Measurements from ENCODE around the gene PEAR1.

The PEAR1 gene

DNA sequence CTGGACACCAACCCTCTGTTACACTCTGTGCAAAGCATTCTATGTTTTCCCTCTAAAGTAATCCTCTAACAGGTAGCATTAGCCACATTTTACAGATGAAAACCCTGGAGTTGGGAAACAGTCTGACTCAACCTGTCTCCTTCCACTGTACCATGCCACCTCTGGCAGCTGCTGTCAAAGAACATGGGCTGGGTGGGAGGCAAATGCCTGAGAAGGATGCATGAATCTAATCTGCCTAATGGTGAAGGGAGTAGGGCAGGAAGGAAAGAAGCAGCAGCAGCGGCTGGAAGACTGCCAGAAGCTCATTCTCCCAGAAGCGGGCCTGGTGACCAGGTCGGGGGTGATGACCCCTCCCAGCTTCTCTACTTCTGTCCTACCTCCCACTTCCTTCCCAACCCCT, 48.7 kb downstream of the PEAR1 start:
- no peak for DNase-seq

DNA sequence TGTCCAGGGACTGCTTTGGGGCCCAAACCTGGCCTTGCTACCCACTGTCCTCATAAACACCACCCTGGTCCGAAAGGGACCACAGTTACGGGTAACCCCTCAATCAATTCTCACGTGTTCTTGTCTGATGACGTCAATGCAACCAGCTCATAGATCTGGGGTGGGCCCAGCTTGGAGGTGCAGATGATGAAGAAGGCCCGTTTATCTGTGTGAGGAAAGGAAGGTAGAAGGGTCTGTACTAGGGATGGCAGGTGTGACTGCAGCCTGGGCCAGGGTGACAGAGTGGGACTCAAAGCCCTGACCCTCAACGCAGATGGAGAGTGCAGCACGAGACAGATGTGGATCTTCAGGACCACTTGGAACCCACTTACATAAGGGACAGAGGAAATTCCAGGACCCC, 49.1 kb downstream of the PEAR1 start:
- no peak for DNase-seq

DNA sequence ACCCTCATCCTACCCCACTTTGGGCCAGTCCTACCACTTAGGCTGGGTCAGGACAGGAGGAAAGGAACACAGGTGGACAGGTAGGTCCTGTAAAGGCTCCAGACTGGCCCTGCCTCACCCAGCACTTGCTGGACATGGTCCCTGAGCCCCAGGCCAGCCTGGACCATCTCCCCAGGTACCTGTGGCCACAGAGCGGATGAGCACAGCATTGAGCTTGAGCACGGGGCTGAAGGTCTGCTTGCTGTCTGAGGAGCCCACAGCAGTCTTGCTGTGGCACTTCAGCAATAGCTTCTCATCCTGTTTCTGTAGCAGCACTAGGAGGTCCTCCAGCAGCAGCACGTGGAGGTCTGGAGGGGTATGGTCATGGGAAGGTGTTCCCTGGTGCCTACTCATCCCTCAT, 50.2 kb downstream of the PEAR1 start:
- no peak for DNase-seq

DNA sequence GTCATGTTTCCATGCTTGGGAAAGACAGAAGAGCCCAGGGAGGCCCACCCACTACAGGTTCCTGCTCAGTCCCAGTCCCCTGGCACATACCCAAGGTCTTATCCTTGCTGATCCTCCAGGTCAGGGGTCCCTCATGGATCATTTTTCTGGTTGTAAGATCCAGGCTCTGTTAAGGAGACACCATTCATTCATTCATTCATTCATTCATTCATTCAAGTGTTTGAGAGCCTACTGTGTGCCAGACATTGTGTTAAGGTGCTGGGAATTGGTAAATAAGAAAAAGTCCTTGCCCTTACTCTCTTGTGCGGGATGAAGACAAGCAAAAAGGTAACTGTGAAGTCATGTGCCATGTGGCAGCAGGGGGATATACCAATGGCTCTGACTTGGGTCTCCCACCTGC, 50.8 kb downstream of the PEAR1 start:
- no peak for DNase-seq

DNA sequence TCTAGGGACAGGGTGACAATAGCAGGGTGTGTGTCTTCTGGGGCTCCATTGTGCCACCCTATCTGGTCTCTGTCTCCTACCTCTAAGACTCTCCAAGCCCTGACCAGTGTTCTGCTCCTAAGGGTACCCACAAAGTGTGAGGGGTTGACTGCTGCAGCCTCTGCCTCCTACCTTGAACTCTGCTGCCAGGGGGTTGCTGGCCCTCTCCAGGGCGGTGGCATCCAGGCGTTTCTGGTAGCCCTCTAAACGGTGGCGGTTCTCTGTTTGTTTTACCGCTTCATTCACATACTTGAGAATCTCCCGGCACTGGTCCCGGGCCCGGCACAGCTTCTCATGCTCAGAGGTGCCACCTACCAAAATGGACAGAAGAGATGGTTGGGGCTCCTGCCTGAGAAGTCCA, 51.3 kb downstream of the PEAR1 start:
- no peak for DNase-seq

DNA sequence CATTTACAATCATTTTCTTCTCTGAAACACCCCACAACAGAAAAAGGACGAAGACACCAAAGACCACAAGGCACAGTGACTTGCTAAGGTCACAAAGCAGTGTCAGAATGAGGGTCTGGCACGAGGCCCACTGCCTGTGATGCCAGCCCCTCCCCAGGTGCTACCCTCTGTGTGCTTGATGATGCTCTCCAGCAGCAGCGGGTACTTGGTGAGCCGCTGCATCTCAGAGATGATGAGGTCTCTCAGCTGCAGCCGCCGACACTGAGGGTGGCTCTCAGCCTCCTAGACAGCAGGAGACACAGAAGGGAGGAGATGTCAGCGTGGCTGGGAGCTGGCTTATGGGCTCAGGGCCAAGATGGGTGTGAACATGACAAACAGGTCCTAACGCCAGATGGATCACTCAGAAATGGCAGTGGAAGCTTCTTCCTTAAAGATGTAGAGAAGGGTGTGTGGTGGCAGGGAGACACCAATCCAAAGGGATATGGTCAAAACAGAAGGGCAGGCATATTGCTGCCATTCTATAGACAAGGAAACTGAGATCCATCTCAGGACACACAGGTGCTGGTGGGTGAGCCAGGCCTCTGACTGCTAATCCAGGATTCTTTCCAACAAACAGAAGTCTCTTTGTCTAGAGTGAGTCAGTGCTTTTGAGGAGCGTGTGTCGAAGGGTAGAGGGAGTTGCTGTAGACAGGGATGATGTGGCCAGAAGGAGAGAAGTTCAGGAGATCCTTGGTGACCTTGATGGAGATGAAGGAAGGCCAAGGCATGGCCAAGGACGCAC, 52.6 kb downstream of the PEAR1 start:
- no peak for DNase-seq

DNA sequence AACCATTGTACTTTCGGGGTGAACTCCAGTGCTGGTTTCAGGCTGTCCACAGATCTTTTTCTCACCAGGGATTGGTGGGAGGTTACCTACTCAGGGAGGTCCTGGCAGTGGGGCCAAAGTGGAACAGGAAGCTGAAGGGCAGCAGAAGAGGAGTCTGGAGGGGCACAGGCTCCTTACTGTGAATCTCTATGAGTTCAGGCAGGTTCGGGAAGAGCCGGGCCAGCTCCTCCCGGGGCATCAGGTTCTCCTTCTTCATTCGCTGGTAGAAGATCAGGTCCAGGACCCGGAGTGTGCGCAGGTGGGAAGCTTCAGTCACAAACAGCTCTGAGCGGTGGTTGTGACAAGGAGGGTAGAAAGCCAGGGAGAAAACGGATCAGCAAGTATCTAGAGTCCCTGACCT, 53.6 kb downstream of the PEAR1 start:
- no peak for DNase-seq

DNA sequence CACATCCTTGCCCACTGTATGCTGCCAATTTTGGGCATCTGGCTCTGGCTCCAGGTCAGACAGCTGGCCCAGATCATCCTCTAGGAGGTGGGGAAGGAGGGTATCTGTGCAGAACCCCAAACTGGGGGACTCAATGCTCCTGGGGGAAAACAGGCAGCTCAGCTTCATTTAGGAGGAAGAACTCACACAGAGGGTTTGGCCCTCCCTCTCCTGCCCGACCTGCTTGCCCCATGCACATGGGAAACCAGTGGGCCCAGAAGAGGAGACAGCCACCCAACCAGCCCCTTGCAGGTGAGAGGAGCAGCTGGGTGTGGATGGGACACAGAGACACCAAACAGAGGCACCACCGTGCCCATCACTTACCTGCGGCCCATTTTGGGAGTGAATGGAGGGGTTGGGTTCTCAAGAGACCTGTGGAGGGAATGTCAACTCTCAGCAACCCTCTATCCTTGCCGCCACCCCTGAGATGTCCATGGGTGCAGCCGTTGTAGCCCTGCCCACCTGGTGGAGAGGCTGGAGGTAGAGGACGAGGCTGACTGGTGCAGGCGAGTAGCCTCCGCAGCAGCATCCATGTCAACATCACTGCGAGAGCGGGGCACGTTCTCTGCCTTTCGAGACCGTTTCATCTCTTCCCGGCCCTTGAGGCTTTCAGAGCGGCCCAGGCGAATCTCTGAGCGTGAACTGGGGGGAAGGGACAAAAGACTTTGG, 54.5 kb downstream of the PEAR1 start:
- no peak for DNase-seq

DNA sequence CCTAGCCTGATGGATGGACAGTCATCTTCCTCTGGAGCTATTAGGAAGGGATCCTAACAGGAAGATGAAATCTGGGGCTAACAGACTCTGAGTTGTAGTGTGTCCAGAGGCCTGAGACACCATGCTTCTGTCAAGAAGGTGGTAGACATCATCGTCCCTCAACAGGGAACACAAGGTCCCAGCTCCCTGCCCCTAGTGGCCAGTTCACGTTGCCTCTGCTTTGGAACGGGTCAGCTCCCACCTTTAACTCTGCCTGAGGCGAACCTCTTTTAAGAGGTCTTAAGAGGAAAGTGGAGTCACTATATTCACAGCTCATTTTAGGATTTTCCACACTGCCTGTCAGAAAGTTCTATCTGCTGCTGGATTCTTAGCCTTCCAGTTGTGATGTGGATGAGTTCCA, 55.2 kb downstream of the PEAR1 start:
- no peak for DNase-seq

DNA sequence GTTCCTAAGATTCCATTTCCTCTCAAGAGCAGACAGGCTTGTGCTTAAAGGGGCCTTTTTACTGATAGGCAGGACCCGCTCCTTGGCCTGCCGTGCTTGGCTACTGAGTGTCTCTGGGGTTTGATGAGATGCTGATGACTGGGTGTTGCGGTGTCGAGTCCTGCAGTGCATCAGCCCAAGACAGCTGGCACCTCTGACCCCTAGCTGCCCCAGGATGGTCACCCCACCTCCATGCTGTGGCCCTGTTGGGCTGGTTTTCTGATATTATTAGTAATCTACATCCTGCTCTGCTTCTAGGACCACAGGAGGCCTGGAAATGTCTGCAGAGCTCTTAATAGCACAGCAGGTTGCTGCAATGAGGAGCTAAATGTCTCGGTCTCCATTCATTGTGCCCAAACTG, 55.6 kb downstream of the PEAR1 start:
- no peak for DNase-seq

DNA sequence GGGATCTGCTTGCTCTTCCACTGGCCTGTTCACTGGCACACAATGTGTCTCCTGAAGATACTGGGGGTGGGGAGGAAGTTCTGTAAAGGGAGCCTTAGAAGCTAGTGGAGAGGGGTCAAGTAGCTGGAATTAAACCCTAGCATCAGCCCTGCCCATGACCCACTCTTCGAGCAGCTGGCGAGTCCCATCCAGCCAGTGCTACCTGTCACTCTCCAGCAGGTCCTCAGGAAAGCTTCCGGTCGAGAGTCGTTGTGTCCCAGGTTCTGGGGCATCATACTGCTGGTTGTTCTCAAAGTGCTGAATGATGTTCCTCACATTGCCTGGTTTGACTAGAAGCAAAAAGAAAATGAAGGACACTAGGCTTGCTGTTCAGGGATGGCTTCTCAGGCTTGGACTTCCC, 57.9 kb downstream of the PEAR1 start:
- no peak for DNase-seq

DNA sequence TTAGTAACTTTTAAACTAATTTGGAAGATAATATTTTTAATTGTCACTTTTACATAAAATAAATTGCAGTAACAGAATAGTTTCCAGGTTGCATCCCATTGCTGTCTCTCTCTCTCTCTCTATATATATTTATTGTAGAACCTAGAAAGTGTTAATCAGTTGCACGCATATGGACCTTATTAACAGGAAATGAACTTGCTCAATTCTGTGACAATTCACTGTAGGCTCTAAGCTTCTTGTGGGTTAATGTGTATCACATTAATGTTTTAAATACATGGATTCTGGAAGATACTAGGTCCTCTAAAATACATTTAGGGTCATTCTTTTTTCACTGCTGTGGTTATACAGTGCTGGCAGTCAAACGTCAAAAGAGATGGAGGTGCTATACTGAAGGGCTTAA, 60.1 kb downstream of the PEAR1 start:
- DNase-seq: no peak

DNA sequence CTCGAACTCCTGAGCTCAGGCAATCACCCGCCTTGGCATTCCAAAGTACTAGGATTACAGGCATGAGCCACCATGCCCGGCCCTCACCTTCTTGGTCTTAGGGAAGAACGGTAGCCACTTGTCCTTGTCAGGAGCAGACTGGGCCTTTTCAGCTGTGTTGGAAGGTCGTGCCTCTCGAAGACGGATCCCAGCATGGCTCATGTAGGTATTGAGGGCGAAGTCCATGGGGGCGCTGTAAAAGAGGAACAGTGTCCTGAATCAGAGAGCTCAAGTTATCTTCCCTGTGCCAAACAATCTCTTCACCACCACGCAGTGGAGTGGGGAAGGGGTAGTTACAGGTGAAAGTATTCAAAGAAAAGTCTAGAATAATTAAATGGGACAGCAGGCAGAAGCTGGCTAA, 62.8 kb downstream of the PEAR1 start:
- DNase-seq: no peak

DNA sequence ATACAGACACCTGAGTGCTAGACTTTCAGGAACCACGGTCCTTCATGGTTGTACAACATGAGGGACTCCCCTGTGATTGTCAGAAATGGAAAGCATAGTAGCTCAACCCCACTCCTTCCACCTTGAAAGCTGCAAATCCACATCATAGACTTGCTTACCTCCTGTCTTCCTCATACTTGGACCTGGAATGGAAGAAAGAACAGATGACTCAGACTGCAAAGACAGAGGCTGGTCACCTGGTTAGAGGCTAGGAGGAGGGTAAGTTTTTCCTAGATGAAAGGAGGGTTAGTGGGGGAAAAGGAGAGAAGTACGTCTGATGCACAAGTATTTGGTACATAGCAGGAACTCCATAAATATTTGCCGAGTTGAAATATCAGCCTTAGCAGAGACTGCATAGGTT, 64.1 kb downstream of the PEAR1 start:
- no peak for DNase-seq

DNA sequence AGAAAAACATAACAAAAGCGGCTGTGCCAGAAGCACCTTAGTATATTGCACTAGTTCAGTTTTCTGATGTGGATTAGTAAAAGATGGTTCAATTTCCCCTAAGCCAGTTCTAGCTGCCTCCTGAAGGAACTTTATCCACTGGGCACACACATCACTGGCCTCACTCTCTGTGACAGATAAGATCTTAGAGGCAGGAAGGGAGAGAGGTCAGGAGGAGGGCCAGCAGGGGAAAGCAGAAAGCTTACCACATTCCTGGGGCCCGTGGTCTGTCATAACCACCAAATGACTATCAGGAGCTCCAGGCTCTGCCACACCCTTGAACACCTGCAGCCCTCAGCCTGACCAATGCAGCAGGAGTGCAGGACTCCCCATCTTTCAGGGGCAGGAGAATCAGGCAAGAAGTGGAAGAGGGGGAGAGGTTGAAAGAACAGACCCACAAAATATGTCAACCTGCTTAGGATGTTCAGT, 64.8 kb downstream of the PEAR1 start:
- DNase-seq: no peak

DNA sequence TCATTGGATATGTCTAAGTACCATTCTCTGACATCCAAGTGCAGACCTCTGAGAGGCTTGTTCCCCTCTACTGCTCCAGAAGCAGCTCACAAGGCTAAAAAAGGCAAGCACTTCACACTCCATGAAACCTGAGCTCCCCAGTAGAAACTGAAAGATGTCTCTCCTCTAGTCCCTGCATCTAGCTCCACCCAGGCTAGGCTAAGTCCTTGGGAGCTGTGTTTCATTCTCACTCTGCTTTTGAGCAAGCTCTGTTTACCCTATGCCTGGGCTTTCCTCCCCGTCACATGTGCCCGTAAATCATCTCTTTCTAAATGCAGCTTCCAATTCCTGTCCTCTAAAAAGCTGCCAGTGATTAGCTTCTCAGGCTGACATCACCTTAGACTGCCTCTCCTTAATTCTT, 65.9 kb downstream of the PEAR1 start:
- peak; percentile 87 for DNase-seq

DNA sequence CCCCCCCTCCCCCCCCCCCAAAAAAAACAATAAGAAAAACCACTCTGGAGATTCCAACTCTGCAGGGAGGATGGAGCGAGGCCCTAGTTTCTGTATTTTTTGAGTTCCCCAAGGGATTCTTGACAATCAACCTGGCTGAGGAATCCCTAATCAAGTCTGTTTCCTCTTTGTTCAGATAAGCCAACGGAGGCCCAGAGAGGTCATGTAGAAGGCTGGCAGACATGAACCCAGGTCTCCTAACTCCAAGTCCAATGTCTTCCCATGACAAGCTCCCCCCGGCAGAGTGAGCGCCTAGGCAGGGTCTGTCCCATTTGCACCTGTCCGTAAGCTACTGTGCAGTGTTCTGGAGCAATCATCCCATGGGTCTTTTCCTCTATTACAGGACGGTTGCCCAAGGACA, 66.4 kb downstream of the PEAR1 start:
- no peak for DNase-seq

DNA sequence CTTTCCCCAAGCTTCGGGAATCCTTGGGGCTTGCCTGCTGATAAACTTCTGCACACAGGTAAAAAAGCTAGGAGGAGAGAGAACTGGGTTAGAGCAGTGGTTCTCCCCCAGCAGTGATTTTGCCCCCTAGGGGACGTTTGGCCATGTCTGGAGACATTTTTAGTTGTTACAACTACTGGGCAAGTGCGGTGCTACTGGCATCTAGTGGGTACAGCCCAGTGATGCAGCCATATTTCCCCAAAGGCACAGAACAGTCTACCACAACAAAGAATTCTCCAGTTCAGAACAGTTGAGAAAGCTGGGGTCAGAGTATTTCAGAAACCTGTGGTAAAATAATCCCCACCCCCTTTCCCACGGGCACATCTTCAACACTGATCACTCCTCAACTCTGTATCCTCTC, 68.2 kb downstream of the PEAR1 start:
- DNase-seq: no peak

DNA sequence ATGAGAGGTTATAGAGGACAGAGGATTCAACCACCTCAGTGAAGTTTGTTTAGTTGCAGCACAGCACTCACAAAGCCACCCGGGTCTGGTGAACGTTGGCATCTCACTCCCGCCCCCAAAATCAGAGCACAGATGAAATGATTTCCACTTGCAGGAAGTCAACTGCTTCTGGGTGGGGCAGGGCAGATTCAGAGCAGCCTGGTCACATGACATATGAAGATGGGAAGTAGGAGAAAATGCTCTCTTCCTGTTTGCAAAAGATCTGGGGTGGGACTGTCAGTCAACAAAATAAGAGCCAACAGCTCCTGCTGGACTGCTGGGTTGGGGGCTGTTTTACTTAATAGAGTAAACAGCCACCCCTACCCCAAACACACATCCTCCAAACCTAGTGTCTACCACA, 70.1 kb downstream of the PEAR1 start:
- no peak for DNase-seq

DNA sequence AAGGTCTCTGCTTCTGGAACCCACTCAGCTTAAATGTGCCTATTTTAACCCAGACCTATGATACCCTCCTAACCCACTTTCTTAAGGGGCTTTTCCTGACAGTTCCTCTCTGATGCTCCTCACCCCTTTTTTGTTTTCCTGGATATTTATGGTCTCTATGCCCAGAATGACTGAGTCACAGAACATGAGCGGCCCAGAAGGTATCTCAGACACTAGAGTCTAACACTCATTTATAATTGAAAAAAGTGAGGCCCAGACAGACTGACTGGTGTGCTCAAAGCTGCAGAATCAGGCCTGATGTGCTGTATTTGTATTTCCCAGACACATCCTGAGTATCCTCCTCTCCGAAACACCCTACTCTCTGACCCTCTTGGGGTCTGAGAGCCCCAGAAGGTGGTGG, 70.9 kb downstream of the PEAR1 start:
- no peak for DNase-seq

Measured in DMS79 (cell line).